Keratinocyte (primary cell): ENCODE results near the gene CDHR2.

Source experiments
- CTCF ChIP-seq, 3 experiments: IDR thresholded peaks in 1 of 3; conservative IDR thresholded peaks in 1 of 3; optimal IDR thresholded peaks in 1 of 3; 2 replicates in 2 of 3; 3 replicates in 1 of 3; pipeline versions ENCODE3 to v1.5.1; 2011; ENCODE audit warnings: low read length in 3 of 3, mild to moderate bottlenecking in 3 of 3, moderate library complexity in 2 of 3, control low read depth in 1 of 3, inconsistent platforms in 1 of 3; ENCODE audit not compliant: insufficient read depth in 2 of 3; ENCODE audit errors: extremely low read depth in 1 of 3
- EZH2 ChIP-seq: IDR thresholded peaks from one replicate; pipeline ENCODE4 v1.6.1; 2012; ENCODE audit warnings: inconsistent platforms, mild to moderate bottlenecking, low read length, moderate library complexity

- no peak for TF ChIP-seq CTCF (optimal IDR thresholded peaks at IDR 0.05 in 1 of 3, IDR thresholded peaks at IDR 0.05 in 1 of 3, conservative IDR thresholded peaks at IDR 0.05 in 1 of 3; ENCODE audit: extremely low read depth in 1 of 3, insufficient read depth in 2 of 3, low read length in 3 of 3)
- no peak for TF ChIP-seq EZH2
These were observed 59.1 kb downstream of the CDHR2 start for GRCh38 chr5:176608142-176608705.
